ENCODE measurements around the gene COX15.

- no peak for TF ChIP-seq FOXP4 (CRISPR knock-in tag; IDR thresholded peaks at IDR 0.05)
- TF ChIP-seq CTCF (IDR thresholded peaks at IDR 0.05) = no peak
- TF ChIP-seq TEAD4 (CRISPR knock-in tag; IDR thresholded peaks at IDR 0.05) = no peak
- no peak for TF ChIP-seq TCF7 (CRISPR knock-in tag; IDR thresholded peaks at IDR 0.05; ENCODE audit: low read depth)
- no peak for TF ChIP-seq CREB1 (CRISPR knock-in tag; IDR thresholded peaks at IDR 0.05)
- TF ChIP-seq JUN (CRISPR knock-in tag; IDR thresholded peaks at IDR 0.05) = no peak
- no peak for TF ChIP-seq NFE2L1 (CRISPR knock-in tag; IDR thresholded peaks at IDR 0.05)
- TF ChIP-seq ESRRA (CRISPR knock-in tag; IDR thresholded peaks at IDR 0.05; ENCODE audit: borderline replicate concordance) = no peak
- no peak for TF ChIP-seq MAX (CRISPR knock-in tag; IDR thresholded peaks at IDR 0.05)
- no peak for TF ChIP-seq FOXP1 (CRISPR knock-in tag; IDR thresholded peaks at IDR 0.05; ENCODE audit: borderline replicate concordance)
- TF ChIP-seq ZNF263 (CRISPR knock-in tag; IDR thresholded peaks at IDR 0.05; ENCODE audit: low read depth) = no peak
Observed at GRCh38 chr10:99766302-99766681, 34.4 kb upstream of the COX15 start.
